ENCODE data around the gene MAGI2. TPM values are rescaled to one million over a fixed set of nuclear protein-coding genes. Genes with fewer than 3 reads are reported as not detected.

MAGI2 gene
- total and polyA plus RNA-seq, 2 experiments from 2014 or later: 10.4 to 26.4 TPM

GRCh38 chr7:78253850-78254725 is 1199.4 kb downstream of the MAGI2 start (continued):
- TF ChIP-seq NANOG (IDR thresholded peaks at IDR 0.05; ENCODE audit: borderline replicate concordance) (no peak), ZNF331 (CRISPR knock-in tag; IDR thresholded peaks at IDR 0.05; ENCODE audit: low read depth) (no peak), ZNF462 (CRISPR knock-in tag; IDR thresholded peaks at IDR 0.05) (no peak), EZH2 (IDR thresholded peaks at IDR 0.05; ENCODE audit: low read depth, unreplicated experiment) (no peak), STAT1 (IDR thresholded peaks at IDR 0.05; ENCODE audit: unreplicated experiment) (no peak), EZH2phosphoT487 (IDR thresholded peaks at IDR 0.05; ENCODE audit: unreplicated experiment) (no peak), ZNF114 (CRISPR knock-in tag; IDR thresholded peaks at IDR 0.05) (no peak), CREB1 (CRISPR knock-in tag; IDR thresholded peaks at IDR 0.05; ENCODE audit: low read depth) (no peak)

- H3K4me1 ChIP-seq (ENCODE audit: insufficient read depth): no peaks in the 10 kb centered on the region
- ATAC-seq (no peak), DNase-seq (ENCODE audit: low spot score) (no peak)
- no peaks in the 10 kb centered on the region; the same call in 1 of the 2 replicates for H3K36me3 ChIP-seq (ENCODE audit: insufficient read depth)
- no peak overlapping the region for H3K27ac ChIP-seq (ENCODE audit: low read depth)
- no peak overlapping the region for H2AFZ ChIP-seq
- H3K9me2 ChIP-seq (ENCODE audit: insufficient read depth): no peaks in the 10 kb centered on the region
- H3K4me1 Mint-ChIP-seq: peaks cover 2% of the 10 kb centered on the region; the same call in 2 of the 3 replicates
- no peaks in the 10 kb centered on the region for H4K20me1 ChIP-seq (replicated peaks; ENCODE audit: insufficient read depth)
- no peak overlapping the region for H3K4me2 ChIP-seq
- H3K9me3 Mint-ChIP-seq: peaks cover 18% of the 10 kb centered on the region; the same call in 2 of the 3 replicates
- no peak overlapping the region for H3K4me3 Mint-ChIP-seq
- no peaks in the 10 kb centered on the region for H3K27me3 Mint-ChIP-seq (ENCODE audit: insufficient read depth, low read depth, poor library complexity)
- no peak overlapping the region for H3K27ac Mint-ChIP-seq
- no peaks in the 10 kb centered on the region for H3K27me3 ChIP-seq (ENCODE audit: insufficient read depth)
- H3K36me3 Mint-ChIP-seq (ENCODE audit: low read depth): peaks cover 20% of the 10 kb centered on the region; the same call in 2 of the 3 replicates
- no peaks in the 10 kb centered on the region for H3K79me2 ChIP-seq (replicated peaks; ENCODE audit: insufficient read depth)
- no peaks in the 10 kb centered on the region for H3F3A ChIP-seq (replicated peaks; ENCODE audit: low read depth)
- H3K4me3 ChIP-seq: no peak overlapping the region
- no peak for TF ChIP-seq ZNF331 (CRISPR knock-in tag; IDR thresholded peaks at IDR 0.05; ENCODE audit: low read depth)
- TF ChIP-seq CREB1 (CRISPR knock-in tag; IDR thresholded peaks at IDR 0.05; ENCODE audit: low read depth): no peak
- TF ChIP-seq CTCF (conservative IDR thresholded peaks at IDR 0.05; ENCODE audit: low read depth in 2 of 2): no peak
- no peak for TF ChIP-seq ZNF114 (CRISPR knock-in tag; IDR thresholded peaks at IDR 0.05)
- TF ChIP-seq POLR2AphosphoS5 (IDR thresholded peaks at IDR 0.05; ENCODE audit: low read depth): no peak
Measured at GRCh38 chr7:78248867-78249266, 1204.6 kb downstream of the MAGI2 start.
